Measurements from ENCODE around the gene ATG9A.

Gene ATG9A

GRCh38 chr2:219219784-219220532, 9.5 kb downstream of the ATG9A start:
- DNase-seq = no peak

DNA sequence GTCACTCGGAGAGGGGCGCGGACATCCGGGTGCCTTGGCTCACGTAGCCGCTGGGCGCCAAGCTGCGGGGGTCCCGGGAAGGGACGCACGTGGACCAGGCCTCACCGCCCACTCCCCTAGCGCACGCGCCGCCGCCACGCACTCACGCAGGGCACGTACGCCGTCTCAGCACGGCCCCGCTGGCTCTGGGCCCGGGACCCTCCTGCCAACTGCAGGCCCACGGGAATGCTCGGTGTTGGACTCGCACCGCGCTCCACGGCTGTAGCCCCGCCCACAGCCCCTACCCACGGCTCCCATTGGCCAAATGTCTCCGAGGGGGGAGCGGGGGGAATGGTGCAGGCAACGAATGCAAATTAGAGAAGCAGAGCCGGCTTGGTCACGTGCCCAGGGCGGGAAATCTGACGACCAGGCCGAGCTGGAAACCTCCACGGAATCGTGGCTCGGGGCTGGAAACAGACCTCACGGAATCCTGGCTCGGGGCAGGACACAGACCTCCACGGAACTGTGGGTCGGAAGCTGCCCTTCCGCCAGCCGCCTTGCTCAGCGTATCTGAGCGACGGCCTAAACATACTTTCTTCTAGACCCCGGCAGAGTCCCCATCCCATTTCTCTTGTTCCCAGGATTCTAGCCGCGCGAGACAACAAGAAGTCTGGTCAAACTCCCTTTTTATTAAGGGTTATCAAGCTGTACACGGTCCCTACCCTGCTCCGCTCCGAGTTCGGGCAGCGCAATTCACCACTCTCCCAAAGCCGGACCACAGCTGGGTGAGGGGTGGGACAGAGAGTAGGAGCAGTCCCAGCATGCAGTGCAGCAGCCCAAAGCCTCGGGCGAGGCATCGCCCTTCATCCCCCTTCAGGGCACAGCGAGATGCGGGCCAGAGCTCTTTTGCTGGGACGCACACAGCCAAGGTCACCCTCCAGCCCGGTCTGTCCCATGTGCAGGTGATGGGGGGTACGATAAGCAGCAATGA, 10.4 kb downstream of the ATG9A start, which contains the start of gene ABCB6:
Gene ABCB6, minus strand, starts transcription at position 227 of the 970 bp plus-strand sequence. CDS start 285 bp downstream, outside the sequence.
- DNase-seq = peak; percentile 97

- peak; percentile 70 for DNase-seq
These were observed 11.2 kb downstream of the ATG9A start for GRCh38 chr2:219218217-219218731.

- no peak for DNase-seq
These were observed 12.9 kb downstream of the ATG9A start for GRCh38 chr2:219216535-219216915.

DNA sequence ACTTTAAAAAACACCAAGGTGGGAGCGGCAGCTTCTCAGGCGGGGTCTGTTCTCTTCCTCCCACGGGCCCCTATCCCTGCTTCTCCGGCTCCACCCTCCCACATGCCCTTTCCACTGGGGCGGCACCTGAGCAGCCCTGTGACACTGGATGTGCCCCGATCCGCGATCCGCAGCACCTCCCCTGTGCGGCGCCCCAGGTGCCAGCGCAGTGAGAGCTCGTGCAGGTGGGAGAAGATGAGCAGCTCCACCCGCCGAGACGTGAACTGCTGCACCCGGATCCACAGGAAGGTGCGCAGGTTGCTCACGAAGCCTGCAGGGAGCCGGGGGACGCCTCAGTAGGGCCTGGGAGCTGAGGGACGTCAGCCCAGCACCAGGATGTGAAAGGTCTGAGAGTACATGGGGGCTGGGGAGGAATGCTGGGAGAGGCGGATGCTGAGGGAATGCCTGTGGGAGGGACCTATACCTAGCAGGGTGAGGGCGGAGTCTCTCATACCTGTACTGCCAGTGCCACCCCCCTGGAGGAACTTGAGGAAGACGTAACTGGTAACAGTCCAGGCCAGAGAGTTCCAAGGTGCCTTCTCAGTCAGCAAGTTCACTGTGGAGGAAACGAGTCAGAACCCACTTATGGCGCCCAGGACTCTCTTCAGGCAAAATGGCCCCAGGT, 13.4 kb downstream of the ATG9A start:
- DNase-seq = no peak

DNA sequence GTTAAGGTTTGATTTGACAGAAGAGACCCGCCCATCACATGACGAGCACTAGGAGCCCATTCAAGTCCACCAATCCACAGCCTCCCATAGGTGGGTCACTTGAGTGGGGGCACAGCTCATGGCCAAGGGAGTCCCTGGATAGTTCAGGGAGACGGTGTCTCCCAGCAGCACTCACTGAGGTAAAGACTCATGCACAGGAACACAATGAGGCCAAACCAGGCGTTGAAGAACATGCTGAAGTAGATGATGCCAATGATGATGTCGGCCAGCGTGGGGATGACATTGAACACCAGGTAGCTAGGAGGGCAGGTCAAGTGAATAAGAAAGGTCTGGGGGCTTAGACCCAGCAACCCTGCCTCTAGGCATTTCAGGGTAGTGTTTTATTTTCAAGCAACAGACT, 14.7 kb downstream of the ATG9A start:
- DNase-seq = no peak

GRCh38 chr2:219214141-219214540, 15.3 kb downstream of the ATG9A start:
- no peak for DNase-seq

GRCh38 chr2:219213486-219214071, 15.9 kb downstream of the ATG9A start:
- no peak for DNase-seq

- no peak for DNase-seq
These were observed 16.4 kb downstream of the ATG9A start for GRCh38 chr2:219213026-219213415.

DNA sequence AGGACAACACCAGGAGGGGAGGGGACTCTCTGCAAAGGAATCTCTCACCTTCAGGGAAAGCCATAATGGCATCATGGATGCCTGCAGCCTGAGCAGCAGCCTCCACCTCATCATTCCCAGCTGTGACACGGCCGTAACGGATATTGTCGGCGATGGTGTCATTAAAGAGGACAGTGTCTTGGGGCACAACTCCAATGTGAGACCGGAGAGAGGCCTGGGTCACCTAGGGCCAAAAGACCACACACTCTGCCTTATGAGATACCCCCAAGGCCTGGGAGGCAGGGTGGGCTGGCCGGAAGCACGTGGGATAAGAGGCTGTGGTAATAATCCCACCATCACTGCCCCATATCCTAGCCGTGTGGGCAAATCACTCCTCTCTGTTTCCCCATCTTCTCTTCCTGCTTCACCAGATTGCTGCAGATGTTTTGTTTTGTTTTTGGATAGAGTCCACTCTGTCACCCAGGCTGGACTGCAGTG, 18.5 kb downstream of the ATG9A start:
- DNase-seq = no peak

DNA sequence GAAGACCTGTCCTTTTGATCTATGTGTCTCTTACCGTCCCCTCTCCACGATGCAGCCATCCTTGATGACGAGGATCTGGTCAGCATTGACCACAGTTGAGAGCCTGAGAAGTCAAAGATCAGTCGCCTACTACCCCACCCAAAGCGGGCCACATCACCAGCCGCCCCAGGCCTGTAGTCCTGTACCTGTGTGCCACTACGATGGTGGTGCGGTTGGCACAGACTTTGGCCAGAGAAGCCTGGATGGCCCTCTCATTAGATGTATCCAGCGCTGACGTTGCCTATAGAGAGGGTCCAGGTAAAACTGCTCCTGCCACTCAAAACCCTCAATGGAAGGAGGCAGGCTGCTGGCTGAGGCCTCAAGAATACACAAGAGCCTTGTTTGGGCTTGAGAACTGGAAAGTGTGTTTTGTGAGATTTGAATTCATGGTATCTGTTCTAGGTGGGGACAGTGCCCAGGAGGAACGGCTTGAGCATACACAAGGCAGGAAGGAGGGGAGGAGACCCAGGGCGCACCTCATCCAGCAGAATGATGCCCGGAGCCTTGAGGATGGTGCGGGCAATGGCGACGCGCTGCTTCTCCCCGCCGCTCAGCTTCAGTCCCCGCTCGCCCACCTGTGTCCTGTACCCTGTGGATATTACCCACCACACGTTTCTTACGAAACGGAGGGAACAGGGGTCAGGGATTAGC, 19.1 kb downstream of the ATG9A start:
- DNase-seq = no peak

DNA sequence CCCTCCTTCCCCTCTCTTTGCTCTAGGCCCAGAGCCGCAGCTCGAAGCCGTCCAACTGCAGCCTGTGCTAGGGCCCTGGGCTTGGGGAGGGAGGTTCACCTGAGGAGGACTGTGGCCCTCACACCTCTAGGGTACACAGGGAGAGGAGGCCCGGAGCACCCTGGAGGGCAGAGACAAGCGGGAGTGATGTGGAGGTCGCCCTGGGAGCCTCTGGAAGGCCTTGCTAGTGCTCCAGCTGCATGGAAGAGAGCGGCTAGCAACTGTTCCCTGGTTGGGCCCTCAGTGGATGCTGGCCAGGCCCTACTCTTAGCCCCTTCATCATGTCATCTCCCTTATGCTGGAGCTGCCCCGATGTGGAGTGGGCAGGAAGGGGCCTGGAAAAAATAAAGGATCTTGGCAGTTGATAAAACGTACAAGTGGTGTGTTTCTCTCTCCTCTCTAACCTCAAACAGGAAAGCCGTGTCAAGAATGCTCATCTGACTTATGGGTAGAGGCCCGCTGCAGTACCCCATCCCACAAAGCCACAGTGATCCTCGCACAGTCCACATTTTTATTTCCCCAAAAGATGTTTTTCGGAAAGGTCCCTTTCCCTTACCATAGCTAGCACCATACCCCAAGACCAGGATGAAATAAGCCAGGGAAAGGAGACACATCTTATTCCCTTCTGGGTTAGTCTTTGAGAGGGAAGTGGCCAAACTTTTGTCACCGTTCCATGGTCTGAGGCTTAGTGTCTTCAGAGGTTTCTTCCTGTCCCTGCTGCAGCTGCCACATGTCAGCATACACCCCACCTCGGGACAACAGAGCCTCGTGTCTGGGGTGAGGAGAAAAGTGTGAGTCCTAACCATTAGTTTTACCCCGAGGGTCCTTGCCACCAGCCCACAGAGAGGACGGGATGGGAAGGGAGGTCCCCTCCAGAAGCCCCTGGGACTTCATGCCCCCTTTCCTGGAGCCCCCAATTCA, 19.9 kb downstream of the ATG9A start:
- peak; percentile 49 for DNase-seq

DNA sequence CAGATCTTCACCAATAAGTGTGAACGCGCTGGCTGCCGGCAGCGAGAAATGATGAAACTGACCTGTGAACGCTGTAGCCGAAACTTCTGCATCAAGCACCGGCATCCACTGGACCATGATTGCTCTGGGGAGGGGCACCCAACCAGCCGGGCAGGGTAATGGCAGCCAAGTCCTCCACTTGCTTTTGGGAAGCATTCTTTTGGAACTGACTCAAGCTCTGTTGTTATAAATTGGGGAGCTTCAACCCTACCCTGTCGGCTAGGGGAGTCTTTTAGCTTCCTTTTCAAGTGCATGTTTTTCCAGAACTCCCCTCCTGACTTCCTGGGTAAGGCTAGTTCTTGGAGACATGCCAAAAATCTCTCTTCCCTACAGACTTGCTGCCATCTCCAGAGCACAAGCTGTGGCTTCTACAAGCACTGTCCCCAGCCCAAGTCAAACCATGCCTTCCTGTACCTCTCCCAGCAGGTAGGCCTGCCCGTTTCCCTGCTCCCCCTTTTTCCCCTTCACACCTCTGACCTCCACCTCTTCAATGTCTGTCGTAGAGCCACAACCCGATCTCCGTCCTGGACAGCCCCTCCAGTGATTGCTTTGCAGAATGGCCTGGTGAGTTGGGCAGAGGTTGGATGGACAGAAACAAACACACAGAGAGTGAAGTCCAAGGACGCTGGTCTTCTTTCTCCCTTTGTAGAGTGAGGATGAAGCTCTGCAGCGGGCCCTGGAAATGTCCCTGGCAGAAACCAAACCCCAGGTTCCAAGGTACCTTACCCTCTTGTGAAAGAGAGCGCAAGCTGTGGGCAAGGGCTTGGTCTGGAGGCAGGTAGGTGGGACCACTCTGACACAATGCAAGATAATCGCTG, 21.3 kb downstream of the ATG9A start:
- peak; percentile 31 for DNase-seq

DNA sequence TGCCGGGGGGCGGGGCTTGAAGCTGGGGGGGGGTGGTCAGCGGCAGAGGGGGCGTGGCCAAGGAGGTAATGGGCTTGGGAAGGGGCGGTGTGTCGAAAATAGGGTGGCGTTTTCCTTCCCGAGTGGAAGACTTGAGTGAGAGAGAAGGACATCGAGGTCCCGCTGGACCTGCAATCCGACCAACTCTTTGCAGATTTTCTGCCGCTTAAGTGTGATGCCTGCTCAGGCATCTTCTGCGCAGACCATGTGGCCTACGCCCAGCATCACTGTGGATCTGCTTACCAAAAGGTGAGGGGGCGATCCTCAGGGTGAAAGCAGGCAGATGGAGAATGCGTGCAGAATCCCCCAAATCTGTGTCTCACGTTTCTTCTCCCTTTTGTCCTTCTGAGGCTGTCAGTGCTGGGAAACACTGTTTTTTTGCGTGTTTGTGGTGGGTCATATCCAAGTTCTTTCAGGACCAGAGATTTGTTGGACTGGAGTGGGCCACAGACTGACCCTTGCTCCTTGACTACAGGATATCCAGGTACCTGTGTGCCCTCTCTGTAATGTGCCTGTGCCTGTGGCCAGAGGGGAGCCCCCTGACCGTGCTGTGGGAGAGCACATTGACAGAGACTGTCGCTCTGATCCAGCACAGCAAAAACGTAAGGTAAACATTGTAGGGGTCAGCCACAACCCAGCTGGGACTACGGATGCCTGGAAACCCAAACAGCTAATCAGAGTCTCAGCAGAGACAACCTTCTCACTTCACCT, 22.1 kb downstream of the ATG9A start:
- DNase-seq = no peak

GRCh38 chr2:219206328-219207133, 22.9 kb downstream of the ATG9A start, which contains the start of gene ZFAND2B:
Gene ZFAND2B (plus strand): TSS chr2:219206782. CDS start chr2:219206988, 206 bp downstream.
- peak; percentile 97 for DNase-seq

- DNase-seq = no peak
These were observed 23.5 kb downstream of the ATG9A start for GRCh38 chr2:219205981-219206327.

- DNase-seq = peak; percentile 0
These were observed 24.3 kb downstream of the ATG9A start for GRCh38 chr2:219205165-219205538.
